Fibroblast of the conjunctiva (primary cell): ENCODE measurements around the gene HTR7.
"Not testable (repeated sequence)": the region's sequence is repeated elsewhere in the genome, so short reads cannot be mapped to it uniquely, and the experiment has no call there.

Experiments used
- DNase-seq: peaks from one replicate; pipeline ENCODE4 v3.0.0-alpha.2; 2010; ENCODE audit warnings: low read depth

The HTR7 gene

DNA sequence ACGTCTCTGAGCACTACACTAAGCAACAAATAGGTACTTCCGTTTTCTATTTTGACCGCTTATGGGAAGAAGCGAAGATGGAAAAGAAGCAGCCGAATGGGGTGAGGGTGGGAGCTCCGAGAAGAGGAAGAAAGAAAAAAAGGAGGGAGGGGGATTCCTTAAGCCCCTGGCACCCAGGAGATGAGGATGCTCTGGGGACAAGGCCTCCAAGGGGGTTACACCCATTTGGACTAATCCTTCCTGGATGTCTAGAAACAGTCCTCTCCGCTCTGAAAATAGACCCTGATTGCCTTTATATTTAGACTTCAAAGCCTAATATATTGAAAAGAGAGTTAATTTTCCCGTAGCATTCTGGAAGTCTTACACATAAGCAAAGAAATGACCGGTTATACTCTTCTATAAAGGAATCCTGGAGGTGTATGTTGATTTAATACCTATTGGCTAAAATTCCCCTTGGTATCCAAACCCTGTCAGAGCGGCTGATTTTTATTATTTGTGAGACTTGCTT is 676 bp upstream of the HTR7 start:
- DNase-seq, result no peak

DNA sequence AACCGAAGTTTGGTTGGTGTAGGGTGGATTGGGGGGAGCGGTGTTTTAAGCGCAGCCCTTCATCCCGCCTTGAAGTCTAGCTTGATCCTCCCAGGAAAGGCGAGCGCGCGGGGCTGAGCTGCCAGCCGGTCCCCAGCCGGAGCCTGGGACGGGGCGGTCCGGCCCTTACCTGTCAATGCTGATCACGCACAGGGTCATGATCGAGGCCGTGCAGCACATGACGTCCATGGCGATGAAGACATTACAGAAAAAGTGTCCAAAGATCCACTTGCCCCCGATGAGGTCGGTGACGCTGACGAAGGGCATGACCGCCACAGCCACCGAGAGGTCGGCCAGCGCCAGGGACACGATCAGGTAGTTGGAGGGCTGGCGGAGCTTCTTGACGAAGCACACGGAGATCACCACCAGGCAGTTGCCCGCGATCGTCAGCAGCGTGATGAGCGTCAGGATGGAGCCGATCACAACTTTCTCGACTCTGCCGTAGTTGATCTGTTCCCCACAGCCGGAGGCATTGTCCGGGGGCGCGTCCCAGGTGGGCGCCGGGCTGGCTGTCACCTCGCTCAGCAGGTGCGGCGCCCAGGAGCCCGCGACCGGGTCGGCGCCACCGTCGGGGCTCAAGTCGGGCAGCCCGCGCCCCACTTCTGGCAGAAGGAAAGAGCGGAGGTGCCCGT is 740 bp downstream of the HTR7 start:
- no peak for DNase-seq

DNA sequence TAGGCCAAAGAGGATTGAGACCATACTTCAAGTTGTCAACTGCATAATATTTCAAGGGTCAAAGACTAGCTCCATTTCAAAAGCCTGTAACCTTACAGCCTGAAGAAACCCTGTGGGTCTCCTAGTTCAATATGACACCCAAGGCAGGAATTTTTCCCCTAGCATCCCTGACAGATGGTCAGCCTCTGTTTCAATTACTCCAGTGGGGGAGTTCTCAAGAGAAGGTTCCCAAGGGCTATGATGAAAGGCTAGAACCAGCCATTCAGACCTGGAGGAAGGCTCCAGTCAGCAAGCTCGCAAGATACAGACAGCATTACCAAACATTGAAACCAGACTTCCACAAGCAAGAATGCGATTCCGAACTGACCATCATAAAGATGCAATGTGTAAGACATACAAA is 1.6 kb downstream of the HTR7 start:
- no peak for DNase-seq

DNA sequence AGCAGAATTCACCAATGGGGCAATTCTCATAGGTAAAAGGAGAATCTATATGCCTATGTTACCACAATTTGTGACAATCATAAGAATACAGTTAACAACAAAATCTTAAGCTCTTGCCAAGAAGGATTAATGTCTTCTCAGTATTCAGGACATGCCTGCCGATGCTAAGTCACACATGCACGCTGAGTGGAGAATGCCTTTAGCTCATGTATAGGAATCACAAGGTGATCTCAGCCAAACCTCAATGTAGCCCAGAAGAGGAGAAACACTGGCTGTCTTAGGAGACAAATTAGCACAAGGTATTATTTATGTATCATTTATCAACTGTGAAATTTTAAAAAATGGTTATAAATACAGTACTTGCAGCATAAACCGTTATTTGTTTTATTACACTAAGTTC is 2.7 kb downstream of the HTR7 start:
- DNase-seq, result no peak

DNA sequence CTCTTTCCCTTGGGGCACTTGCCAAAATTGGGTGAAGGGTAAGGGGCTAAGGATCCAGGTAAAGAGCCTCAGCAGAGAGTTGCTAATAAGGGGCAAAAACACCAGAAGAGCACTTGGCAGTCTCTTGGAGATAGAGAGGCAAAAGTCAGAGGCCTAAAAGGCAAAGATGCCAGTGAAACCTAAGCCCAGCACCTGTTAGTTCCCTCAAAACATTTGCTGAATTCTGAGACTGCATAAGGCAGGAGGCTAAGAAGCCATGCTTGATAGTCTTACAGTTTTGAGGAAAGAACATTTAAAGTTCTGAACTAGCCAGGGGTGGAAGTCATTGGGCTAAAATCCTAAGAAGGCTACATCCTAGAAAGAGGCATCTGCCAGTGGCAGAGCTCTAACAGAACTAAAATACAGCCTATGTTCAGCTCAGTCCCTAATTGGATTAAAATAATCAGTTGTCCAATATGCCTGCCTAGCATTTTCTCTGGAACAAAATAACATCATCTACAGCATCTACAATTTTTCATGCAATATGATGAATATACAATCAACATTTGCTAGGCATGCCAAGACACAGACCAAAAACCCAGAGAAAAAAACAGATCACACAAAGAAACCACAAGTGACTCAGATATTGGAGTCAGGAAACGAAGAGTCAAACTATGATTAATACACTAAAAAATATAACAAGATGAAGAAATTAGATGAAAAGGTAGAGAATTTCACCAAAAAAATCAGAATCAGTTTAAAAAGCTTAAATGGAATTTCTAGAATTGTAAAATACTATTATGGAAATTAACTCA is 7.7 kb downstream of the HTR7 start:
- DNase-seq, result no peak

DNA sequence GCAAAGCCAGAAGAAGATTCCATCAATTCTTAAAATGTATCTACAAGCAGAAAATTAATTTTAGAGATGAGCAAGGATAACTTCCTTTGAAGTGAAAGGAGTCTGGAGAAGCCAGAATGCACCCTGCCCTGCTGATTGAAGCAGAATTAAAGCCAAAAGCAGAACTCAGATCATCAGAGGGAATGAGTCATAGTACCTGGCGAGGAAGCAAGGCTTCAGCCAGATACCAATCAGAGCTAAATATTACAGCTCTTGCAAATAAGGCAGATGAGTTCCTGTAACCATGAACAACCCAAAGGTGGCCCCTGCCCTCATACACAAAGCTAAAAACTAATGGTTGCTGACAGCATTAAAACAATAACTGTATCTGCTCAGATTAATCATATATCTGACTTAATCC is 10.4 kb downstream of the HTR7 start:
- DNase-seq, result no peak

DNA sequence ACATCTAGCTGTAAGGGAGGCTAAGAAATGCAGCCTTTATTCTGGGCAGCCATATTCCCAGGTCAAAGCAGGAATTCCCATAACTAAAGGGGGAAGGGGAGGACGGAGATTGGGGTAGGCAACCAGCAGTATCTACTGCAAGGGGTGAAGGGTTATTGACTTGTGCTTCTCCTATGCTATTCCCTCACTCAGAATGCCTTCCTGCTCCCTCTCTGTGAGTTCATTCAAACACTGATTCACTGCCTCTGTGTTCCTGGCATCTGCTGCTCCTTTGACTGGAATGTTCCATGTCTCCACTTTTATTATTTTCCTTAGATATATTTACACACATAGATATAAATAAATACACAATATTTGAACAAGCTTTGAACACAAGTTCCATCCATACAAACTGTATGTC is 11.1 kb downstream of the HTR7 start:
- no peak for DNase-seq

DNA sequence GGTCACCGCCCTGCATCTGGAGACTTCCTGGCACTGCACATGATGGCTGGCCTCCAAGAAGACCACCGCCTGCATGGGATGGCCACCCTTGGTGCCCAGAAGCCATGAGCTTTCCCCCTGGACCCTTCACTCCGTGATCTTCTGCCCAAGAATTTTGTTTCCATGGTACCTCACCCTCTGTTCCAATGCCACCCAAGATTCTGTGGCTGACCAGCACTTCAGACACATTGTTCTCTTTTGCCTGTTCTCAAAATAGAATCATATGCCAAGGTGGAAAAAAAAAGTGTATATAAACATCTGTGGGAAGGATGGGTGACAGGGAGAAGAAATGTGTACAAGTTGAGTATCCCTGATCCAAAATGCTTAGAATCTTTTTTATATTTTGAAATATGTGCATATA is 12.1 kb downstream of the HTR7 start:
- no peak for DNase-seq

DNA sequence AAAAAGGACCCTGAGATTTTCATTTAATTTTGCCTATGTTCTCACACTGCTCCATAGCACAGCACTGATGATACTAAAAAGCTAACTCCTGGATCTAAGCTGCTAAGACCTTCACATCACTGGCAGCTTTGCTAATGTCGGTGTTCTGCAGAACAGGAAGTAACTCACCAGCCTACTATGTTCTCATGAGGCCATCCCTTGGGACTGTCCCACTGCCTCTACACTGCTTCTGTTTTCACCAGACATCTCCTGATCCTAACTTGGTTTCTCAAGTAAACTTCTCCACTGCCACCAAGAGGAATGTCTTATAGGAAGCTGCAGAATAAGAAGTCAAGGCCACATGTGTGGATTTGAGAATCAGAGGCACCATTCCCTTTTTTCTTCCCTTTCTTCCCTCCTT is 15.1 kb downstream of the HTR7 start:
- no peak for DNase-seq

DNA sequence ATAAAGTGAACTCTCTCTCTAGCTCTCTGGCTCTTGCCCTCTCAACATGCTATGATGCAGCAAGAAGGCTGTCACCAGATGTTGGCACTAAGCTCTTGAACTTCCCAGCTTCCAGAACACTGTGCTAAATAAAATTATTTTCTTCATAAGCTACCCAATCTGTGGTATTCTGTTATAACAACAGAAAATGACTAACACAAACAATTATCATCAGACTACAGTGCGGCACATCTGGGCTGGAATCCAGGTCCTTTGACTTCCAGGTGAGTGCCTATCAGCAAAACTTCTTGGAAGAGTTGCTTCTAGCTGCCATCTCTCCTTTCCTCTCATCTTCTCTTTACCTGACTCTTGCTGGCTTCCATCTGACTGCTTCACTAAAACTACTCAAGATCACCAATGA is 20.4 kb downstream of the HTR7 start:
- DNase-seq, result no peak

DNA sequence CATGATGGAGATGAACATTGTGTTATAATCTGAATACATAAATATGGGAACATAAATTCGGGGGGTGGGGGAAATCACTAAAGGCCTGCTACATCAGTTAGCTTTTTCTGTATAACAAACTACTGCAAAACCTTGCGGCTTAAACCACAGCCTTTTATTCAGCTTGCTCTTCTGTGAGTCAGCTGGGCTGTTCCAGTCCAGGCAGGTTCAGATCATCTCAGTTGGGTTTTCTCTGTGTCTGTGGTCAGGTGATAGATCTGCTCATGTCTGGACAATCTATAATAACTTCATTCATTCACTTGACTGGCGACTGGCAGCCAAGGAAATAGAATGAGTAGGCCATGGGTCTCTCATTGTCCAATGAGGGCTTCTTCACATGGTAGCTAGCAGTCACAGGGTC is 23.5 kb downstream of the HTR7 start:
- no peak for DNase-seq

DNA sequence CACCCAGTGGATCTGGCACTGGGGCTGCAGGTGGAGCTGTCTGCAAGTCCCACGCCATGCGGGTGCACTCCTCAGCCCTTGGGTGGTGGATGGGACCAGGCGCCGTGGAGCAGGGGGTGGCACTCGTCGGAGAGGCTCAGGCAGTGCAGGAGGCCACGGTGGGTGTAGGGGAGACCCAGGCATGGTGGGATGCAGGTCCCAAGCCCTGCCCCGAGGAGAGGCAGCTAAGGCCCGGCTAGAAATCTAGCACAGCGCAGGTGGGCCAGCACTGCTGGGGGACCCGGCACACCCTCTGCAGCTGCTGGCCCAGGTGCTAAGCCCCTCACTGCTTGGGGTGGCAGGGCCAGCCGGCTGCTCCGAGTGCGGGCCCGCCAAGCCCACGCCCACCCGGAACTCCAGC is 25.7 kb downstream of the HTR7 start:
- no peak for DNase-seq

DNA sequence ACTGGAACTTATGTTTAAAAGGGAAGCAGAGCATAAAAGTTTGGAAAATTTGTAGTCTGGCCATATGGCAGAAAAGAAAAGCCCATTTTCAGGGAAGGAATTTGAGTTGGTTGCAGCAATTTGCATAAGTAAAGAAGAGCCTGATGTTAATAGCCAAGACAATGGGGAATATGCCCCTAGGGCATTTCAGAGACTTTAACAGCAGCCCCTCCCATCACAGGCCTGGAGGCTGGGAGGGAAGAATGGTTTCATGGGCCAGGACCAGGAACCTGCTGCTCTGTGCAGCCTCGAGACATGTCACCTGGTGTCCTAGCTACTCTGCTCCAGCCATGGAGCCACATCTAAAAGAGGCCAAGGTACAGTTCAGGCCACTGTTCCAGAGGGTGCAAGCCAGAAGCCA is 35.3 kb downstream of the HTR7 start:
- no peak for DNase-seq

DNA sequence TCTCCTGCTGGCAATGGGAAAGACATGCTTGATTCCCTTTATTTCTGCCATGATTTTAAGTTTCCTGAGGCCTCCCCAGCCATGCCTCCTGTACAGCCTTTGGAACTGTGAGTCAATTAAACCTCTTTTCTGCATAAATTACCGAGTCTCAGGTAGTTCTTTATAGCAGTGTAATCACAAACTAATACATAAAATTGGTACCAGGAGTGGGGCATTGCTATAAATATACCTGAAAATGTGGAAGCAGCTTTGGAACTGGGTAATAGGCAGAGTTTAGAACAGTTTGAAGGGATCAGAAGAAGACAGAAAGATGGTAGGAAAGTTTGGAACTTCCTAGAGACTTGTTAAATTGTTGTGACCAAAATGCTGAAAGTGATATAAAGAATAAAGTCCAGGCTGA is 36.0 kb downstream of the HTR7 start:
- DNase-seq, result not testable (repeated sequence)

DNA sequence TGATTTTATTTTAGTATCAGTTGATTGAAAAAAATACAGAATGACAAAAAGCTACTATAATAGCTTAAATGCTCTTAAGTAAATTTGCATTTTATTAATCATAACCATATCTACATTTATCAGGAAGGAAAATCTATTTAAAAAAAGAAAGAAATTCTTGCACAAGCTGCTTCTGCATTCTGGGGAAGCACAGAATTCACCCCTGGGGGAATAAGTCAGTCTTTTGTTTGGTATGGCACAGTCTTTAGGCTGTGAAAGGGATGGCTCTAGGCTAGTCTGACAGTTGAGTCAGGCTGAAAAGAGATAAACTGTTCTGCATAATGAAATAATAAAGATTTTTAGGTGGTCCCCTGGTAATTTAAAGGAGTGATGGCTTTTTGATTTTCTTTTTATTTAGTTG is 37.9 kb downstream of the HTR7 start:
- no peak for DNase-seq

DNA sequence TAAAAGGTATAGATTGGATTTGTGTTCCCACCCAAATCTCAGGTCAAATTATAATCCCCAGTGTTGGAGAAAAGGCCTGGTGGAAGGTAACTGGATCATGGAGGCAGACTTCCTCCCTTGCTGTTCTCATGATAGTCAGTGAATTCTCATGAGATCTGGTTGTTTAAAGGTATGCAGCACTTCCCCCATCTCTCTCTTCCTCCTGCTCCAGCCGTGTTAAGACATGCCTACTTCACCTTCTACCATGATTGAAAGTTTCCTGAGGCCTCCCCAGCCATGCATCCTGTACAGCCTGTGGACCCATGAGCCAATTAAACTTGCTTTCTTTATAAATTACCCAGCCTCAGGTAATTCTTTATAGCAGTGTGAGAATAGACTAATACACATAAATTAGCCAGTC is 39.1 kb downstream of the HTR7 start:
- DNase-seq, result no peak

DNA sequence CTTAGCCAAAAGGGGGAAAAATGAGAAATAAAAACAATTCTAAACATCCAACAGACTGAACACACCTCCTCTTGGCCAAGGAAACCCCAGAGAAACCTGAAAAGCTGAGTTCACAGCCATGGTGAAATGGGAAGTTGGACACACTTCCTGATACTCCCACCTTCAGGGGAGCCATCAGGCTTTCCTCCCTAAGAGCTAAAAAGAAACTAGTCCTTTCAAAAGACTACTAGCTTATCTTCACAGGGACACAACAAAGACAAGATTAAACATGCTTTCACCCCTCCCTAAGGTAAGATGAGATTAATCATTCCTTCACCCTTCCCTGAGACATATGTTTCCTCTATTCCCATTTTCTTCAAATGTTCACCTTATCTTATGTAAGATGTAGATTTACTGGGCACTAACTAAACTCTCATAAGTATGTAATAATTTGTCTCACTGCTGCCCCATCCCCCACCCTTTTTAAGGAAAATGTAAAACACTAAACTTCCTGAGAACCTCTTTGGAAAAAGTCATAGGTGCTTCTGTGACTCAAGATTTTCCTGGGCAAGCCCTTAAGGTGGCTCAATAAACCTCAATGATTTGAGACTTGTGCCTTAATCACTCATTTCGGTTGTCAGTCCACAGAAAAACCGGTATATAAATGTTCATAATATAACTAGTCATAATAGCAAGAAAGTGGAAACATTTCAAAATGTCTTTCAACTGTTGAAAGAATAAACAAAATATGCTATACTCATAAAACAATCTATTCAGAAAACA is 40.5 kb downstream of the HTR7 start:
- DNase-seq, result no peak

DNA sequence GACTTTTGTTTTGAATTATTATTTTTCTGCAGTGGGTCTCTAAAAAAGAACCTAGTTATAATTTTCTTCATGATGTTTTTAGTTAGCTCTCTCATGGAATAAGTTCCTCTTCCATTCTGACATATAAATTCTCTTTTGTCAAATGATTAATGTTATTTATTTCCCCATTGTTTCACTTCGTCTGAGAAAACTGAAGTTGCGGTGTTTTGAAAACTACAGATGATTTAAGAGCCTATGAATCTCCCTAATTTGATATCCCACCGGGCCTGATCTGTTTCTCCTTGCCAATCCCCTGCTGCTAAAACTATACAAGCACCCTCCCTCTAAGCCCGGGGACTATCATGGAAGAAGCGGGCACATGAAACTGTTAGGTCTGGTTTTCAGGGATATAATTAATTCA is 41.4 kb downstream of the HTR7 start:
- no peak for DNase-seq

DNA sequence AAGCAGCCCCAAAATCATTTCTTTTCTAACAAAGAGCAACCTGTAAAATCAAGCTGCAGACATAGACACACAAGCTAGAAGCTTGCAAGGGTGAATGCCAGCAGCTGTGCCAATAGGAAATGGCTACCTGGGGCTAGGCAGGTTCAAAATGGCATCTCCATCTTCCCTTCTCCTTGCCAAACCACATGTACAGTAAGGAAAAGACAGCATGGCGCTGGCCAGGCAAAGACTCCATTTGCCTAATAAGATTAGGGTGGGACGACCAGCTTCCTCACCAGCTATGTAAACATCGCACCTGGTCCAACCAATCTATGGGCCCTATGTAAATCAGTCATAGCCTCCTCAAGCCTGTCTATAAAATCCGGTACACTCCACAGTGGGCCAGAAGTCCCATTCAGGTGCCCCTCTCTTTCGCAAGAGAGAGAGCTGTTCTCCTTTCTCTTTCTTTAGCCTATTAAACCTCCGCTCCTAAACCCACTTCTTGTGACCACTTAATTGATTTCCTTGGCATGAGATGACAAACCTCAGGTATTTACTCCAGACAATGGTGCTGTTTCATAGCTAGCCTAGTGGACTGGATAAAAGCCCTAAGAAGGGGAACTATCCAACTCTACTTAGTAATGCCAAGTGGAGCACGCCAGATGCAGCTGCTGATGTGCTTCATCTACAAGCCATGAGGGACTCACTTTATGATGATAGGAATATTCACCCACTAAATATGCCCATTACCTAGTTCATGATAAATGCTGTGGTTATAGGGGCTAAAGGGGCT is 44.1 kb downstream of the HTR7 start:
- DNase-seq, result no peak

DNA sequence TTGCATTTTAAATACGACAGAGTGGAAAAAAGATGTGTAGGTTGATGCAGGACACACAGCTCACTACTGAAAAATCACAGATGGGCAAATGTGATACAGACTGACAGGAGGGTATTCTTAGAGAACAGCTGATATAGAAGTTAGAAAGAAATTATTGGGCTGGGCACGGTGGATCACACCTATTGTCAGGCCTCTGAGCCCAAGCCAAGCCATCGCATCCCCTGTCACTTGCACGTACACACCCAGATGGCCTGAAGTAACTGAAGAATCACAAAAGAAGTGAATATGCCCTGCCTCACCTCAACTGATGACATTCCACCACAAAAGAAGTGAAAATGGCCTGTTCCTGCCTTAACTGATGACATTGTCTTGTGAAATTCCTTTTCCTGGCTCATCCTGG is 50.7 kb downstream of the HTR7 start:
- DNase-seq, result not testable (repeated sequence)

DNA sequence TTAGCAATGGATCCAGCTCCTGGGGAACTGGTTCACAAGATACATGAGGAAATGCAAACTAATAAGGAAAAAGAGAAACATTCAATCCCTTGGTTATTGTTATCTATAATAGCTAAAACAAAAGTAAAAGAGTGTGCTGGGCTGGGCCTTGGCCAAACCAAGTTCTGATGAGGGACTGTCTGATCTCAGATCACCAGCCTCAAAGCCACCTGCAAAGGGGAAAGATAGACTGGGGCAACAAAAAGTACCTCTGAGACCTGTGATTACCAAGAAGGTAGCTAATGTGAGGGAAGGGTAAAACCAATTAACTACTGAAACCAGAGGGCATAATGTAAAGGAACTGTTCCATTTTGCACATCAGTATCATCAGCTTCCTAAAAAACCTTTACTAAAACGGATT is 51.2 kb downstream of the HTR7 start:
- DNase-seq, result no peak

DNA sequence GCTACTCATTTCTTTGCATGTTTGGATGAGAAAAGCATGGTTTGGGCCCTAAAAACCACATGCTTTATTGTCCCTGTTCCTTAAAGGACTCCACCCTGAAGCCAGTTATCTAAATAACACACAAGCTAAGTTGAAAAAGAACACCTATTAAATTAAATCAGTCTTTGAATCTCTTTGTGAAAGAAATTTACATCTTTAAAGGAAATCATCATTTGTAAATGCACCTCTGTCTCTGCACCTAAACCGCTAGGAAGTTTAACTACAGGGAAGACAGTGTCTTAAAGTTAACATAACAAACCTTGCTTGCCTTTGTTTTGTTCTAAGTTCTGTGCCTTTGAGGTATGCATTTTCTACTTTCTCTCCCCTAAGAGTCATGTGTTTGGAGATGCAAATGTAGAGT is 52.6 kb downstream of the HTR7 start:
- DNase-seq, result no peak
